ENCODE results near the gene RNF135.
"Not testable (repeated sequence)": the region's sequence is repeated elsewhere in the genome, so short reads cannot be mapped to it uniquely, and the experiment has no call there.

RNF135 gene

DNA sequence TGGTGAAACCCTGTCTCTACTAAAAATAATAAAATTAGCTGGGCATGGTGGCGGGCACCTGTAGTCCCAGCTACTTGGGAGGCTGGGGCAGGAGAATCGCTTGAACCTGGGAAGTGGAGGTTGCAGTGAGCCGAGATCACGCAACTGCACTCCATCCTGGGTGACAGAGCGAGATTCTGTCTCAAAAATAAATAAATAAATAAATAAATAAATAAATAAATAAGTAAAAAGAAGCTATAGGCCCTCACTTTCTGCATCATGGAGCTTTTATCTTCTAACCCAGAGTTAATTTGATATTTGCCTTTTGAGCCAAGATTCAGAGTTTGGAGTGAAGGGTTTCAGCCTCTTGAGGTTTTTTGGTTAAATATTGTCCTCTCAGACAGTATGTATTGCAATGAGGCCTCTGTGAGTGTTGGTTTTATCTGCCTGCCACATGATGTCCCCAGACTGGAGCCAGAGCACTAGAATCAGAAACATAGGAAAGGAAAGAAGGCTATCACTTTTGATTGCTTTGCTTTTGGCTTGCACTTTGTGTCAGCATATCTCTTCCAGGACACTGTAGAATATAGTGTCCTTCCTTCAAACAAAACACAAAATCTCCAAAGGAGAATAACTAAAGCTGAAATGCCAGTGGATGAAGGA lies 32.5 kb downstream of the RNF135 start:
- no peak for DNase-seq (ENCODE audit: low read depth, low spot score)

DNA sequence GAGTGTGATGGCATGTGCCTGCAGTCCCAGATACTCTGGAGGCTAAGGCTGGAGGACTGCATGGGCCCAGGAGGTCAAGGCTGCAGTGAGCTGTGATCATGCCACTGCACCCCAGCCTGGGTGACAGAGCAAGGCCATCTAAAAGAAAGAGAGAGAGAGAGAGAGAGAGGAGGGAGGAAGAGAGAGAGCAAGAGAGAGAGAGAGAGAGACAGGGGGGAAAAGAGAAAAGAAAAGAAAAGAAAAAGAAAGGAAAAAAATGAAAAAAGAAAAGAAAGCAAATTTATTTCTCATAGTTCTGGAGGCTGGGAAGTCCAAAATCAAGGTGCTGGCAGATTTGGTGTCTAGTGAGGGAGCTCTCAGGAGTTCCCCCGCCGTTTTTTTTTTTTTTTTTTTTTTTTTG lies 33.3 kb downstream of the RNF135 start:
- no peak for DNase-seq (ENCODE audit: low read depth, low spot score)

DNA sequence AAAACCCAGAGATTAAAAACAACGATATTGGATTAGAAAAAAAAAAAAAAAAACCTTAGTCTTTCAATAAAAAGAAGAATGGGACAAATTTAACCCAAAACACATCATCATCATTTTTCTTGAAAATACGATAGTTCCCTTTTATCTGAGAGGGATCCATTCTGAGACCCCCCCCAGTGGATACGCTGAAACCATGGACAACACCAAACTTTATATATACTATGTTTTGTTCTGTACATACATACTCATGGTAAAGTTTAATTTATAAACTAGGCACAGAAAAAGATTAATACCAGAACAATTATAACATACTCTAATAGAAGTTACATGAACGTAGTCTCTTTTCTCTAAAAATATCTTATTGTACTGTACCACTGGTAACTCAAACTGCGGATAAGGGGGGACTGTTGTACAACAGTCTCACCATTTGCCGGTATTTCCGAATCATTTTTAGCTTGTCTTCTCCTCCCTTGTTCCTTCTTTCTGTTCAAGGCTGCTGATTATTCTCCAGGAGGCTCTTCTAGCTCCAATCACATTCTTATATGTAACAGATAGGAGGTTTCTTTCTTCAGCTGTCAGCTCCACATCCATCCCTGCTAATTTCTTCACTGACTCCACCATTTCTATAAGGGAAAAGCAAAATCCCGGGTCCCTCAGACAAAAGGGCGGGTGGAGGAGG lies 37.0 kb downstream of the RNF135 start:
- DNase-seq (ENCODE audit: low read depth, low spot score) = no peak

DNA sequence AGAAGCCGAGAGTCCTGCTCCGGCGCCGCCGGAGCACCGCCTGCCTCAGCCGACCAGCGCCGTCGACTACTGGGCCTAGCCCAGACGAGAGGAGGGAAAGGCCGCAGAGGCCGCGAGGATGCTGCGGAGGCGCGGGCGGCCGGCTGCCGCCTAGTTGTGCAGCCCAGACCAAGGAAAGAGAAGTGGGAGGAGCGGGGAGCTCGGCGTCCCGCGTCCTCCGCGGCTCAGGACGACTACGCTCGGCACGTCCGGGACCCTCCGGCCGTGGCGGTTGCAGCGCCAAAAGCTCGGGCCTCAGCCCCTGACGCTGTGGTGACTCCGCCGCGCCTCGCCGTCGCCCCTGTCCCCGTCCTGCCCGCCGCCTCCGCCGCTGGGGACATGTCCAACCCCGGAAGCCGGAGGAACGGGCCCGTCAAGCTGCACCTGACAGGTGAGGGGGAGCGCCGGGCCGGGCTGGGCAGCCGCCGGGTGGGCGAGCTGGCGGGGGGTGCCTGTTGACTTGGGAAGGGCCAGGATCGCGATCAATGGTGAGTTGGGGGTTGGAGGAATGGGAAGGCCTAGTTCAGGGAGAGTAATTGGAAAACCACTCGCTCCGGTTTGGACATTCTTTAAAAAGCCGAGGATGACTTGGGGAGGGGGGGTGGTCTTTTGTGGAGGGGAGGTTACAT lies 37.7 kb downstream of the RNF135 start:
- no peak for DNase-seq (ENCODE audit: low read depth, low spot score)

DNA sequence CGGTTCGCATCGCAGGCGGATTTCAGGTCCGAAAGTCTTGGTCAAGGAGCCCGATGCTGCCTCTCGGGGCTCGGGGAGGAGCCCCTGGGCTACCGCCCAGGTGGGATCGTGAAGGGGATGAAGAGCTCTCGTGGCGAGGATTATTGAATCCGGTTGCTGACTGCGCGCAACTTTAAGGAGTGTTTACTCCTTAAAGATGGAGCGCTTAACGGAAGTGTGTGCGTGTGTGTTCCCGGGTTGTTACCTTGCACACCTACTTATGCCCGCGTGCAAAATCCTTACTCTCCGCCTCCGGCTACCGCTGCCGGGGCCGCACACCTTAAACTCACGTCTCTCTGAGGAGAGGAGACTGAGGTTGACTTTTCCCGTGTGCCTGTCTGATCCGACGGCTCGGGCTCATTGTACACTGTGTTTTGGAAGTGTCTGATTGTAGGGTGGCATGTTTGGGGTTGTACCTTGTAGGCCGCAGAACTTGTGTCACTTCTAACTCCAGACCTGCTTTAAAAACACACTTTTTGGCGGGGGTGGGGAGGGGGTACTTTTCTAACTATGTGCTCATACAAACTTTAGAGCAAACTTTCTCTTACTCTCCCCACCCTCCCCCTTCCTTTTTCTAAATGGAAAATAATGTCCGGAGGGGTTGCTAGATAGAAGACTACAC lies 38.3 kb downstream of the RNF135 start:
- DNase-seq (ENCODE audit: low read depth, low spot score) = not testable (repeated sequence)

DNA sequence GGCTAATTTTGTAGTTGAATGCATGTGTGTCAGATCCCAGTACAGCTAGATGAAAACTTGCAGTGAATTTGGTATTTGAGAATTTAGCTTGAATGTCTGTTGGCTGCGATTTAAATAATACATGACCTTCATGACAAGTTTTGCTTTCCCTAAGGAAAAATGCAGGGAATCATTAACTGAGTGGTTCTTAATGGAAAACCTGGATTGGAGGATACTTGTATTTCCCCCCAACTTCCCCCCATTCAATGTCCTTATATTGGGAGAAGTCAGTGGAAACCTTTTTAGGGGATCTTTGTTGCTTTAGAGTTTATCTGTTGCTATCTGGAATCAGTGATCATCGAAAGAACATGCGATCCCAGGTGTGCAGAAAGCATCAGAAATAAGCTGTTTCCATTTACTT lies 39.2 kb downstream of the RNF135 start:
- DNase-seq (ENCODE audit: low read depth, low spot score) = not testable (repeated sequence)

DNA sequence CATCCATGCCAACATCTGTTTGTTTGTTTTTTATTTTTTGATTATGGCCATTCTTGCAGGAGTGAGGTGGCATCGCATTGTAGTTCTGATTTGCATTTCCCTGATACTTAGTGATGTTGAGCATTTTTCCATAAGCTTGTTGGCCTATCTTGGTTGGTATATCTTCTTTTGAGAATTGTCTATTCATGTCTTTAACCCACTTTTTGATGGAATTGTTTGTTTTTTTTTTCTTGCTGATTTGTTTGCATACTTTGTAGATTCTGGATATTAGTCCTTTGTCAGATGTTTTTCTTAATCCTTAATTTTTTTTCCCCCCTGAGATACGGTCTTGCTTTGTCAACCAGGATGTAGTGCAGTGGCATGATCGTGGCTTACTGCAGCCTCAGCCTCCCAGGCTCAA lies 43.0 kb downstream of the RNF135 start:
- DNase-seq (ENCODE audit: low read depth, low spot score) = no peak

DNA sequence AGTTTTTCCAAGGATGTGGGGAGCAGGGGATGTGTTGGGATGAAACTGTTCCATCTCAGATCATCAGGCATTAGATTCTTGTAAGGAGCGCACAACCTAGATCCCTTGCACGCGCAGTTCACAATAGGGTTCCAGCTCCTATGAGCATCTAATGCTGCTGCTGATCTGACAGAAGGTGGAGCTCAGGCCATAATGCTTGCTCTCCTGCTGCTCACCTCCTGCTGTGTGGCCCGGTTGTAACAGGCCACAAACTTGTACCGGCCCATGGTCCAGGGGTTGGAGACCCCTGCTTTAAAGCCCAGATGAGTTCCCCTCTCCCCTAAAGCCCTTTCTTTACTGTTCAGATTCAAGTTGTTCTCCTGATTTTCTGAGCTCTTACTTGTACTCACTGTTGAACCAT lies 44.8 kb downstream of the RNF135 start:
- no peak for DNase-seq (ENCODE audit: low read depth, low spot score)

DNA sequence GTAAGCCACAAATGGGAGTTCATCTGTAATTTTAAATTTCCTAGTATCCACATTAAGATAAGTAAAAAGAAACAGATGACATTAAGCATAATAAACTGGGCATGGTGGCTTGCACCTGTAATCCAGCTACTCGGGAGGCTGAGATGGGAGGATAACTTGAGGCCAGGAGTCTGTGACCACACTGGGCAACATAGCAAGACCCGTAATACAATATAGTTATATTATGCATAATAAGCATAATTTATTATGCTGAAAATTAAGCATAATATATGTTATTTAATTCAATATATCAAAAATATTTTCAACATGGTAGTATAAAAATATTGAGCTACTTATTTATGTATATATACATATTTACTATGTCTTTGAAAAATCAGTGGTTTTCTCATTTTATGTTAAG lies 48.2 kb downstream of the RNF135 start:
- DNase-seq (ENCODE audit: low read depth, low spot score) = no peak

DNA sequence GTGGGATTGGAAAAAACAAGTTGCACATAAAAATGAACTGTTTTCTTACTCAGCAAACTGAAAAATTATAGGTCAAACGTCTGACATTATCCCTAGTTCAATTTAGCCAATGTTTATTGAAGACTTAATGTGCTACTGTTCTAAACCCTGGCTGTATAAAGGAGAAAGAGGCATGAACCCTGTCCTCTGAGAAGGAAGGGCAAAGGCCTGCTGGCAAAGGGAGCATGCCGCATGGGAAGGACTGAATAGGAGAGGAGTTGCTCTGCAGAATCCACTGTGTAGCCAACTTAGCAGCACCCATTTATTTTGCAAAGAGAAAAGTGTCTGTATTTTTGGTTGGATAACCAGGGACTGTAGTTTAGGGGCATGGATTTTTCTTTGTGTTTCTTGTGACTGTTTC lies 52.3 kb downstream of the RNF135 start:
- DNase-seq (ENCODE audit: low read depth, low spot score) = not testable (repeated sequence)

DNA sequence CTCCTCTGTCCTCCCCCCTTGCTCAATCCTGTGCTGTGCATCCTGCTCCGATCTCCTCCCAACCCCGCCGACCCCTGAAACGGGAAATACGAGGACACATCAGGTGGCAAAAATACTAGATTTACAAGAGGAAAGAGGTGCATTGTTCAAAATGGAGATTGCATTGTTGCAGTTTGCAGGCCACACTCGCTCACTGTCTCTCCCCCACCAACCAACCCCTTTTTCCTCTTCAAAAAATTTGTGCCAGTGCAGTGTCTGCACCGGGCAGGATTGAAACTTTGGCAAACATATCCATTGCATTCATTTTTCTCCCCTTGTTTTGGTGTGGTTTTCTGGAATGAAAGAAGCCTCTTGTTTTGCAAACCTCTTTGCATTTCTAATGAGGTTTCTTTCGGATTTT lies 61.0 kb downstream of the RNF135 start:
- no peak for DNase-seq (ENCODE audit: low read depth, low spot score)

DNA sequence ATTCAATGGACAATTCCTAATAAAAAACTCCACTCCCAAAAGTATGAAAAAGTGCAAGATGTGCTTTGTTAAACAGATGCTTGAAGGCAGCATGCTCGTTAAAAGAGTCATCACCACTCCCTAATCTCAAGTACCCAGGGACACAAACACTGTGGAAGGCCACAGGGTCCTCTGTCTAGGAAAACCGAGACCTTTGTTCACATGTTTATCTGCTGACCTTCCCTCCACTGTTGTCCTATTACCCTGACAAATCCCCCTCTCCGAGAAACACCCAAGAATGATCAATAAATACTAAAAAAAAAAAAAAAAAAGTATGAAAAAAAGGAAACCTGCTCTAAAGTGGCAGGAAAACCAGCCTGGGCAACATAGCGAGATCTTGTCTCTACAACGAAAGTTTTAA lies 64.8 kb downstream of the RNF135 start:
- DNase-seq (ENCODE audit: low read depth, low spot score) = not testable (repeated sequence)

DNA sequence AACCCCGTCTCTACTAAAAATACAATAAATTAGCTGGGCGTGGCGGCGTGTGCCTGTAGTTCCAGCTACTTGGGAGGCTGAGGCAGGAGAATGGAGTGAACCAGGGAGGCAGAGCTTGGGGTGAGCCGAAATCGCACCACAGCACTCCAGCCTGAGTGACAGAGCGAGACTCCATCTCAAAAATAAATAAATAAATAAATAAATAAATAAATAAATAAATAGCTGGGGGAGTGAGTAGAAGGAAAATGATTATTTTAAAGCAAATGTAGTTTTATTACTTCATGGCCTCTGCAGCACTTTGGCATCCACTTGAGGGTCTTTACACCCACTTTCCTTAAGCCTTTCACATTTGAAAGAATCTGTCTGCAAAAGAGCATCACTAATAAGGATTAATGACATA lies 70.0 kb downstream of the RNF135 start:
- DNase-seq (ENCODE audit: low read depth, low spot score) = not testable (repeated sequence)

DNA sequence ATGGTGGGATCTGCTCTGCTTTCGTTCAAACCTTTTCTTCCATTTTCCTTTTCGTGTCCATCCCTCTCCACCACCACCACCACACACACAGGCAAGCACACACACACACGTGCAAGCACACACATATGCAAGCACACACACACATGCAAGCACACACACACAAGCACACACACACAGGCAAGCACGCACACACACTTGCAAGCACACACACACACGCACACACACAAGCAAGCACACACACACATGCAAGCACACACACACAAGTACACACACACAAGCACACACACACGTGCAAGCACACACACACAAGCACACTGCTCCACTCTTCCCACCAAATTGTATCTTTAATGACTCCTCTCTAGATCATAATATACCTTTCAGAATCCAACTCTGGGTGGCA lies 71.5 kb downstream of the RNF135 start:
- not testable (repeated sequence) for DNase-seq (ENCODE audit: low read depth, low spot score)

DNA sequence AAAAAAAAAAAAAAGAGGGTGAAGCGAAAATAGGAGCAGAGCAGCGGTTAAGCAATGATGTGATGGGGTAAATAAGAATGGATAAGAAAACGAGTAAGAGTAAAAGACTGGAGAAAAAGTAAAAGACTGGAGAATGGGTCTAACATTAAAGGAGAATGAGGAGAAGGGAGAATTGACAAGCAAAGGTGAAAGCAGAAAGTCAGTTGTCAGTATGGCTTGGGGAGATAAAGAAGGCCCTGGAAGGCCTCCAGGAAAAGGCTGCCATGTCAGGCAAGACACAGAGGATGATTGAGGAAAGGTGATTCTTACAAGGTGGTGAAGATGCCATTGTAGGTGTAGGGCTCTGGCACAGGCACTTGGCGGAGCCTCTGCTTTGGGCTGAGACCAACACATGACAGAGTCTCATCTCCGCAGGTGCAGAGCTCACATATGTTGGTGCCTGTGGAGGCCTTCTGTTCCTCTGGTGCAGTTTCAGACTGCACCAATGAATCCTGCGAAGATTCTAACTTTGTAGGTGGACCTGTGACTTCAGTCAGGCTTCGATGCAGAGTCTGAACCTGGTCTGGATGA lies 76.1 kb downstream of the RNF135 start:
- DNase-seq (ENCODE audit: low read depth, low spot score) = not testable (repeated sequence)

DNA sequence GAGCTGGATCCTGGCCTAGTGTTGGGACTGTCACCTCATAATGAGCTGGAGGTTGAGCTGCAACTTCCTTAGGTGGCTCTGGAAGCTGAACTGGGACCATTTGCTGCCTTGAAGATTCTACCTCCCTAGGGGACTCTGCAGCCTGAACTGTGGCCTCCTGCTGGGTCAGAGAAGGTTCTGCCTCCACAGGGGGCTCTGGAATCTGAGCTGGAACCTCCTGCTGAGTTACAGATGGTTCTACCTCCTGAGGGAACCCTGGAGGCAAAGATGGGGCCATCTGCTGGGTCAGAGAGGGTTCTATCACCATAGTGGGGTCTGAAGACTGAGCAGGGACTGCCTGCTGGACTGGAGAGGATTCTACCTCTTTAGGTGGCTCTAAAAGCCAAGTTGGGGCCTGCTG lies 77.3 kb downstream of the RNF135 start:
- no peak for DNase-seq (ENCODE audit: low read depth, low spot score)

DNA sequence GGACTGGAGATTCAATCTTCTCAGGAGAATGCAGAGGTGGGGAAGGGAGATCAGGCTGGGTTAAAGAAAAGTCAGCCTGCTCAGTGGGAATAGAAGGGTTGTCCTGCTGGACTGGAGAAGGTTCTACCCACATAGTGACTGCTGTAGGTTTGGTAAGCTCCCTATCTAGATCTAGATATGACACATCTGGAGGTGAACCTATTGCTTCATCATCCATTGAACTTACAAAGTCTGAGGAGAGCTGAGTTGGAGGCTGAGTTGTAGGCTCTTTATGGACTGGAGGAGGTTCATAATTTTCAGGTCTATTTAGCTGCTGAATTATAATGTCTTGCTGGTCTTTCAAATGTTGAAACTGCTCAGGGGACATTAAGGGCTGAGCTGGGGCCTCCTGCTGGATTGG lies 77.9 kb downstream of the RNF135 start:
- no peak for DNase-seq (ENCODE audit: low read depth, low spot score)

Measured in brain pericyte (primary cell).